Activated T-helper 1 cell treated with anti-CD3 and anti-CD28 coated beads, Interleukin-12 subunit alpha, Interleukin-12 subunit beta, Interleukin-2, Interleukin-4 antibody, amounts not matched to agents 30 ng/mL and 10 ng/mL and 1 ng/mL, durations not matched to agents 14 hours and 24 hours and 36 hours (primary cell): ENCODE measurements around the gene CHAF1A. TPM values are rescaled to one million over a fixed set of nuclear protein-coding genes. Genes with fewer than 3 reads are reported as not detected.

Experiments
- DNase-seq: peaks from one replicate; pipeline ENCODE4 v3.0.0; 2021; ENCODE audit warnings: low spot score
- H3K27ac Mint-ChIP-seq: one replicate; pipeline ENCODE4 v1.8.0; 2021; ENCODE audit warnings: mild to moderate bottlenecking, mixed read lengths
- H3K27me3 Mint-ChIP-seq: one replicate; pipeline ENCODE4 v1.8.0; 2022; ENCODE audit warnings: mild to moderate bottlenecking, moderate library complexity, mixed read lengths; ENCODE audit not compliant: insufficient read depth
- H3K36me3 Mint-ChIP-seq: one replicate; pipeline ENCODE4 v1.8.0; 2021; ENCODE audit warnings: low read depth, mixed read lengths
- H3K4me1 Mint-ChIP-seq: one replicate; pipeline ENCODE4 v1.8.0; 2021; ENCODE audit warnings: low read depth, mixed read lengths
- H3K4me3 Mint-ChIP-seq: one replicate; pipeline ENCODE4 v1.8.0; 2021; ENCODE audit warnings: mild to moderate bottlenecking, moderate library complexity, mixed read lengths
- H3K9me3 Mint-ChIP-seq: one replicate; pipeline ENCODE4 v1.8.0; 2021; ENCODE audit warnings: mixed read lengths
- intact Hi-C: fragments of 100-400 bp; cut with micrococcal nuclease; formaldehyde crosslinking; loops from one replicate; pipeline ENCODE4 v1.15.1; 2024
- total RNA-seq: library from RNA; stranded (reverse); gene quantifications from 2 replicates; pipeline ENCODE4 v1.2.3, GENCODE V29; 2022

Gene CHAF1A
- total RNA-seq, 1 donor from 2014 or later = 107 TPM

DNA sequence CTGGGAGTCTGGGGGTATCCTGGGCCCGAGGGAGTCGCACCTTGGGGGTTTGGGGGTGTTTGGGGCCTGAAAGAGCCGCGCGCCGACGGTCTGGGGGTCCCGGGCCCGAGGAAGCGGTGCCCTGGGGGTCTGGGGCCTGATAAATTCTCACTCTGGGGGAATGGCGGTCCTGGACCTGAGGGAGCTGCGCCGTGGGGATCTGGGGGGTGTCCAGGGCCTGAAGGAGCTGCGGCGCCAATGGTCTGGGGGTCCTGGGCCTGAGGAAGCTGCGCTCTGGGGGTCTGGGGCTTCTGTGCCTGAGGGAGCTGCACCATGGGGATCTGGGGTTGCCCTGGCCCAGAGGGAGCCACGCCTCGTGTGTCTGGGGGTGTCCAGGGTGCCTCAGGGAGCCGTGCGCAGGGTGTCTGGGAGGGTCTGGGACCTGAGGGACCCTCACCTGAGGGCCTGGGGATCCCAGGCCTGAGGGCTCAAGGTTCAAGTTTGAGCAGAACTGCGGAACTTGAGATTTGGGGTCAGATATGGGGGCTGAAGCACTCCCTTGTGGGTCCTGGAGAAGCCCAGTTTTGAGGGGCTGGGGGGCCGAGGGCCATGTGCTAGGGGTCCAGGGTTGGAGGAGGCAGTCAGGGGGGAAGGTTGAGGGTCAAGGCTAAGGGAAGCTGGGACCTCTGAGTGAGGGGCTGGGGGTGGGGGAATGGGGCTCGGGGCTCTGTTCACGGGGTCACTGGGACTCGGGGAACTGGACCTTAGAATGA is 70.7 kb downstream of the CHAF1A start:
- DNase-seq = no peak
- Mint-ChIP-seq H3K9me3 (no peaks in the 10 kb centered on the region), H3K36me3 (peaks cover 5% of the 10 kb centered on the region), H3K27me3 (no peaks in the 10 kb centered on the region), H3K27ac (peak overlapping the region; percentile 67), H3K4me3 (peak overlapping the region; percentile 86), H3K4me1 (peaks cover 18% of the 10 kb centered on the region)
- intact Hi-C loops = loop anchor here (5.0 kb wide), 3 partner anchors 291 to 406 kb away; partner anchors contain the start of genes ANKRD24, MAP2K2, SIRT6 and ZBTB7A

DNA sequence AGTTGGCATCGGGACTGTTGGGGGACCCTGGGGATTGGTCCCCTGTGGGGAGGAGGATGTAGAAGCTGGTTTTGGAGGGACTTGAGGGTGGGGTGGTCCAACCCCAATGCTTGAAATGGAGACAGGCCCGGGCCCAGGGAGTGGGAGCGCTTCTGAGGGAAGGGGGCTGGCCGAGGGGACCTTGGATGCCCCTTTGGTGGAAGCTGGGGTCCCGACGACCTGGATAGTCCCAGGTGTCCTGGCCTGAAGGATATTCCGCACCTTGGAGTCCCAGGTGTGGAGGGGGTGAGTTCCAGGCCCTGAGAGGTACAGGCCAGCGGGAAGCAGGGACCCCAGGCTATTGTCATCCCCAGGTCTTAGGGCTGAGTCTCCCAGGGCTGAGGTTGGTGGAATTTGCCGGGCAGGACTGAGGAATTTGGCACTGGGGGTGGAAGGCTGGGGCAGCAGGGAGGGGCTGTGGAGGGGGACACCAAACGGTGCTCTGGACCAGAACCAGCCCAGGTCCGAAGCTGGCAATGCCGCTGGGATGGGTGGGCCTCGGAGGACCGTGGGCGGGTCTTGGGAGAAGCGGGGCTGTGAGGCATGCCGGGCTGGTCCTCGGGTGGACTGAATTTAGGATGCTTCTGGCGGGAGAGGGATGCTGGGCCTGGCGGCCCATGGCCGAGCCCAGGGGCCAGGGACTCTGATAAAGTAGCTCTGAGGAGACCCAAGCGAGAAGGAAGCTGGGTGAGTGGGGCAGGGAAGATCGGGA is 71.5 kb downstream of the CHAF1A start:
- peaks cover 18% of the 10 kb centered on the region for H3K4me1 Mint-ChIP-seq
- peak overlapping the region; percentile 48 for H3K27ac Mint-ChIP-seq
- intact Hi-C loops = loop anchor here (5.0 kb wide), 3 partner anchors 292 to 407 kb away; partner anchors contain the start of genes ANKRD24, MAP2K2, SIRT6 and ZBTB7A
- H3K9me3 Mint-ChIP-seq = no peaks in the 10 kb centered on the region
- H3K27me3 Mint-ChIP-seq = no peaks in the 10 kb centered on the region
- H3K36me3 Mint-ChIP-seq = peaks cover 5% of the 10 kb centered on the region
- no peak for DNase-seq
- peak overlapping the region; percentile 86 for H3K4me3 Mint-ChIP-seq

DNA sequence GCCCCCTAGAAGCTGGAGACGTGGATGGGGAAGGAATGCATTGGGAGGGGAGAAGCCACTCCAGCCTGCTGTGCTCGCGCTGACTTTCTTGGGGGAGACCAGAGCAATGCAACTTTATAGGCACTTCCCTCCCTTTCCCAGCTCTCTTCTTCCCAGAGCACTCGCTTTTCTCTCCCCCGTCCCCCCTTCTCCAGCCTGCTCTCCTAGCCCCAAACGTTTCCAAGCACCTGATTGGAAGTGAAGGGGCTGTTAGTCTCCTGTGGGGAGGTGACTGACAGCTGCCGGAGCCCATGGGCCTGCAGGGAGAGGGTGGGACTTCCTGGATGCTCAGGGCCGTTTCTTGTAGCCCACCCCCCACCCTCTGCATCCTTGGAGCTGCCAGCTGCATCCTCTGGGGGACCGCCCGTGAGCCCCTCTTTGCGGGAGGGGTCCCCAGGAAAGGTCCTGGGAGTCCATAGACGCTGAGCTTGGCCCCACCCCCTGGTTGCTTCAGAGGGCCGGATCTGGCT is 72.1 kb downstream of the CHAF1A start:
- Mint-ChIP-seq H3K4me1 (peaks cover 18% of the 10 kb centered on the region), H3K4me3 (peak overlapping the region; percentile 86), H3K27ac (peak overlapping the region; percentile 40), H3K9me3 (no peaks in the 10 kb centered on the region), H3K27me3 (no peaks in the 10 kb centered on the region), H3K36me3 (peaks cover 5% of the 10 kb centered on the region)
- no peak for DNase-seq
- intact Hi-C loops = loop anchor here (5.0 kb wide), 3 partner anchors 292 to 407 kb away; partner anchors contain the start of genes ANKRD24, MAP2K2, SIRT6 and ZBTB7A

DNA sequence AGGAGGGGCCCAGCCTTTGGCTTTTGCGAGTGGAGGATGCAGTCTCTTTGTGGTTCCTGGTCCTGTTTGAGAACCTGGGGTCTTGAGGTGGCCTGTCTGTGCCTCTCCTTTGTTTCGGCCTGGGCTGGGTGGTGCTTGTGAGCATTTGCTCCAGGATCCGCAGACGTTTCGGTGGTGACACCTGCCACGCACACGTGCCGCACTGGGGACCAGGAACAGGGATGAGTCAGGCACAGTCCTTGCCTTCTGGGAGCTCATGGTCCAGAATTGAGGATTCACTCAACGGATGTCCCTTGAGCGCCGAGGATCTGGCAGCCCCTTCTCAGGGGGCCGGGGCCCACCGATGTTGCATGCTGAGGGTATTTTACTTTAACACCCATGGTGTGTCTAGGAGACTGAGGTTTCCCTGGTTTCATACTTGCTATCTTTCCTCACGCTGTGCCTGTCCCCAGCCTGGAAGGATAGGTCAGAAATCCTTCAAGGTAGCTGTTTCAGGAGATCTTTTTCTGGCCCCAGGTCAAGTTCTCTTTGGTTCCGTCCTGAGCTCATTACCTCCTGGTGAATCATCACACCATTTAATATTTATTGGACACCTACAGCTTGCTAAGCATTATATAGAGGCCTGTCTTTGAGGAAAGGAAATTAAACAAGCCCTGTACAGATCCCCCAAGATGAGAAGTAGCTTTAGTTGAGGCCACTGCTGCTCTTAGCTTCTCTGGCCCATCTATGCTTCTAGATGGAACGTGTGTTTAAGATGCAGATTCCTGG is 74.8 kb downstream of the CHAF1A start:
- intact Hi-C loops = no loop called here
- no peak overlapping the region for H3K27ac Mint-ChIP-seq
- no peaks in the 10 kb centered on the region for H3K9me3 Mint-ChIP-seq
- peaks cover 12% of the 10 kb centered on the region for H3K4me1 Mint-ChIP-seq
- H3K36me3 Mint-ChIP-seq = peaks cover 7% of the 10 kb centered on the region
- H3K27me3 Mint-ChIP-seq = no peaks in the 10 kb centered on the region
- no peak for DNase-seq
- no peak overlapping the region for H3K4me3 Mint-ChIP-seq

DNA sequence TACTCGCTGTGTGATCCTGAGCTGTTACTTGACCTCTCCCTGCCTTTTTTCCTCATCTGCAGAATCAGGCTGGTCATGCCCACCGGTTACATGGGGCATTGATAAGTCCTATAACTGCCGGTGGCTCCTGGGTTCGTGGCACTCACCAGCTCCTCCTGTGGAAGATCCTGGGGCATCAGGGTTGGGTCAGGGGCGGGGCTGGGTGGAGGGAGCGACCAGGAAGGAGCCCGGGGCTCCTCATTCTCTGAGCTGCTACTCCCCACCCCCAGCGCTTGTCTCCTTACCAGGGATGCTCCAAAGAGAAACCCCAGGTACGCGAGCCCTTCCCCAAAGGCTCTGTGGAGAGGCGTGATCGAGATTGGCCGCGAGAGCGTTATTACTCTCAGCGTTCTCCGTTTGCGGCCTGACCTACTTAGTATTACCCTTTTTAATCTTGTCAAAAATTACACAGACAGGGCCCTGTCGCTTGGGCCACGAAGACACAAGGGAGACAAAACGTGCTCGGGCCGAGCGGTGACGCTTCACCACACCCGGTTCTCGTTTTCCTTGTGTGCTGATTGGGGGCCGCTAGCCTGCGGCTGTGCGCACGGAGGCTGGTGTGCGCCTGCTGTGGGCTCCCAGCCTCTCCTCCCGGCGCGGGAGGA is 80.4 kb downstream of the CHAF1A start:
- DNase-seq = no peak
- H3K4me1 Mint-ChIP-seq = no peaks in the 10 kb centered on the region
- H3K36me3 Mint-ChIP-seq = peaks cover 7% of the 10 kb centered on the region
- no peak overlapping the region for H3K27ac Mint-ChIP-seq
- intact Hi-C loops = no loop called here
- no peaks in the 10 kb centered on the region for H3K27me3 Mint-ChIP-seq
- H3K9me3 Mint-ChIP-seq = no peaks in the 10 kb centered on the region
- no peak overlapping the region for H3K4me3 Mint-ChIP-seq

DNA sequence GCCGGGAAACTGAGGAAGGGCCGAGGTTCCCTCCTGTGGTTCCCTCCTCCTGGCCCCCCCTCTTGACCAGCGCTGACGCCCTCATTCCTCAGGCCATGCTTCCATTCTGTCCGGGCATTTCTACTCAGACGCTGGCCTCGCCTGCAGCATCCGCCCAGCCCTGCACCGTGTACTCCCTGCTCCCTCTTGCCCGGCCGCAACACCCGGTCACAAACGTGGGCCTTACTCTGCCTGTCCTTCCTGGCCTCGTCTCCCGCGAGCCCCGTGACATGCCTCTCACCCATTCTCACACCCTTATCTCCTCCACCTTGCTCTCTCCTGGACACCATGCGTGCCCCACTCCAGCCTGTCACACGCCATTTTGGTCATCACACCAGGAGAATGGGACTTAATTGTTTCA is 80.9 kb downstream of the CHAF1A start:
- intact Hi-C loops = no loop called here
- DNase-seq = no peak
- Mint-ChIP-seq H3K36me3 (peaks cover 8% of the 10 kb centered on the region), H3K27ac (no peak overlapping the region), H3K4me3 (no peak overlapping the region), H3K9me3 (no peaks in the 10 kb centered on the region), H3K27me3 (no peaks in the 10 kb centered on the region), H3K4me1 (no peaks in the 10 kb centered on the region)

DNA sequence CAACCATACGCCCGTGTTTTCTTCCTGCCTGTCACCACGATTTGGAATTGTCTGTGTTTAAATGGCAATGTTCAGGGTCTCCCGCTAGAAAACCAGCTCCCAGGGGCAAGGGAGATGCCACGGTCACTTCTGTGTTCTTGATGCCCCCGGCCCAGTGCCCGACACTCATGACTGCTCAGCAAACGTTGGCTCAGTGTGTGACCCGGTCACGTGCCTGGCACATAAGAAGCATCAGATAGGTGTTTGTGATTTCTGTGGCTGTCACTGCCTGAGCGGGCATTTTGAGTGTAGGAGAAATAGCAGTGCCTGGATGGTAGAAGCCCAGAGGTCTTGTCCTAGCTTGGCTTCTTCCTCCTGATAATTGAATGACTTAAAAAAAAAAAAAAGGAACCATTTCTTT is 85.1 kb downstream of the CHAF1A start:
- Mint-ChIP-seq H3K9me3 (no peaks in the 10 kb centered on the region), H3K36me3 (peaks cover 14% of the 10 kb centered on the region), H3K4me1 (no peaks in the 10 kb centered on the region), H3K27me3 (no peaks in the 10 kb centered on the region), H3K4me3 (no peak overlapping the region), H3K27ac (no peak overlapping the region)
- intact Hi-C loops = no loop called here
- DNase-seq = no peak

DNA sequence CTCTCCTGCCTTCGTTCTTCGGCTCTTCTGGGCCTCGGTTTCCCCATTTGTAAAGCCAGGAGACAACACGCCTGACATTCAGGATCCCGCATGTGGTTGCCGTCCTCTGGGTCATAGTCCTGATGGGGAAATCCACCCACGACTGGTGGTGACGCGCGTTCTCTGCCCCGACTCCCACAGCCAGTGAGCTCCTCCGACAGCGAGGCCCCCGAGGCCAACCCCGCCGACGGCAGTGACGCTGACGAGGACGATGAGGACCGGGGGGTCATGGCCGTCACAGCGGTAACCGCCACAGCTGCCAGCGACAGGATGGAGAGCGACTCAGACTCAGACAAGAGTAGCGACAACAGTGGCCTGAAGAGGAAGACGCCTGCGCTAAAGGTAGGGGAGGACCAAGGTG is 86.1 kb downstream of the CHAF1A start:
- intact Hi-C loops = no loop called here
- H3K4me3 Mint-ChIP-seq = no peak overlapping the region

DNA sequence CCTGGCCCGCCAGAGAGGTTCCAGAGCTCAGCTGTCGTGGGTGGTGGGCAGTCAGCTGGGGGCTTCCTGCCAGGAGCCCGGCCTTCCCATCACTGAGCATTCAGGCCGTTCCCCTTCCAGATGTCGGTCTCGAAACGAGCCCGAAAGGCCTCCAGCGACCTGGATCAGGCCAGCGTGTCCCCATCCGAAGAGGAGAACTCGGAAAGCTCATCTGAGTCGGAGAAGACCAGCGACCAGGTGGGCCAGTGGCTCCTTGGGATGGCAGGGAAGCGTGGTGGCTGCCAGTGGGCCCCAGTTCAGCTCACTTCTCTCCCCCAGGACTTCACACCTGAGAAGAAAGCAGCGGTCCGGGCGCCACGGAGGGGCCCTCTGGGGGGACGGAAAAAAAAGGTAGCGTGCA is 89.0 kb downstream of the CHAF1A start:
- intact Hi-C loops = no loop called here
- H3K27ac Mint-ChIP-seq = no peak overlapping the region
- DNase-seq = no peak
- H3K9me3 Mint-ChIP-seq = no peaks in the 10 kb centered on the region
- H3K36me3 Mint-ChIP-seq = peaks cover 10% of the 10 kb centered on the region
- no peaks in the 10 kb centered on the region for H3K4me1 Mint-ChIP-seq
- H3K4me3 Mint-ChIP-seq = no peak overlapping the region
- no peaks in the 10 kb centered on the region for H3K27me3 Mint-ChIP-seq

More for the DNA sequence above, 86.1 kb downstream of the CHAF1A start:
- no peaks in the 10 kb centered on the region for H3K27me3 Mint-ChIP-seq
- peaks cover 14% of the 10 kb centered on the region for H3K36me3 Mint-ChIP-seq
- no peaks in the 10 kb centered on the region for H3K4me1 Mint-ChIP-seq
- no peak overlapping the region for H3K27ac Mint-ChIP-seq
- no peaks in the 10 kb centered on the region for H3K9me3 Mint-ChIP-seq
- DNase-seq = no peak

DNA sequence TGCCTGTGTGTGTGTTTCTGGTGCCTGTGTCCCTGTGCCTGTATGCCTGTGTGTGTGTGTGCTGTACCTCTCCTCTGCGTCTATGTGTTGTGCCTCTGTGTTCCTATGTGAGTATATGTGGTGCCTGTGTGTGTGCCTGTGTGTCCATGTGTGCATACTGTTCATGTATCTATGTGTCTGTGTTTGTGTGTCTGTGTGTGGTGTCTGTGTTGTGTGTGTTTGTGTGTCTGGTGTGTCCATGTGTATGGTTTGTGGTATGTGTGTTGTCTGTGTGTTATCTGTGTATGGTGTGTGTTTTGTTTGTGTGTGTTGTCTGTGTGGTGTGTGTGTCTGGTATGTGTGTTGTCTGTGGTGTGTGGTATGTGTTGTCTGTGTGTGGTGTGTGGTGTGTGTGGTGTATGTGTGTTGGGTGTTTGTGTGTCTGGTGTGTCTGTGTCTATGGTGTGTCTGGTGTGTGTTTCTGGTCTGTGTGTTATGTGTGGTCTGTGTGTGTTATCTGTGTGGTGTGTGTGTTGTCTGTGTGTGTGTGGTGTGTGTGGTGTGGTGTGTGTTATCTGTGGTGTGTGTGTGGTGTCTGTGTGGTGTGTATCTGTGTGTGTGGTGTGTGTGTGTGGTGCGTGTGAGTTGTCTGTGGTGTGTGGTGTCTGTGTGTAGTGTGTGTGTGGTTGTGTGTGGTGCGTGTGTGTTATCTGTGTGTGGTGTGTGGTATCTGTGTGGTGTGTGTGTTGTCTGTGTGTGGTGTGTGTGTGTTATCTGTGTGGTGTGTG is 90.1 kb downstream of the CHAF1A start:
- Mint-ChIP-seq H3K4me3 (no peak overlapping the region), H3K27me3 (no peaks in the 10 kb centered on the region), H3K36me3 (peaks cover 10% of the 10 kb centered on the region), H3K4me1 (no peaks in the 10 kb centered on the region), H3K27ac (no peak overlapping the region), H3K9me3 (no peaks in the 10 kb centered on the region)
- intact Hi-C loops = no loop called here
- no peak for DNase-seq
